ENCODE measurements around the gene AP2M1.

GRCh38 chr3:184145751-184146270 lies 28.8 kb upstream of the AP2M1 start:
- TF ChIP-seq POLR2AphosphoS5 (IDR thresholded peaks at IDR 0.05; ENCODE audit: low read depth, low read length) (no peak; the same call in 1 of the 2 replicates), CTCF (IDR thresholded peaks at IDR 0.05) (no peak), TCF7L2 (IDR thresholded peaks at IDR 0.05; ENCODE audit: low read depth, low read length) (no peak), SIN3A (IDR thresholded peaks at IDR 0.05; ENCODE audit: borderline replicate concordance, insufficient read depth, low read depth, low read length) (no peak)
